GM18951 (cell line): ENCODE measurements around the gene MACROD2.

Experiments used
- POLR2A ChIP-seq: IDR thresholded peaks from 4 replicates; pipeline ENCODE4 v1.6.1; 2011; ENCODE audit warnings: mild to moderate bottlenecking; ENCODE audit not compliant: insufficient read length, insufficient read depth; ENCODE audit errors: extremely low read depth
- in situ Hi-C: fragments of 300-500 bp; cut with MboI; formaldehyde crosslinking; loops from one replicate; pipeline ENCODE4 v1.12.0; 2022; ENCODE audit warnings: low sequenced_read_pairs, mixed read lengths, inconsistent platforms; ENCODE audit not compliant: unreplicated experiment

The MACROD2 gene

GRCh38 chr20:14360416-14360815 is 365.1 kb downstream of the MACROD2 start:
- in situ Hi-C loops: no loop called here
- no peak for TF ChIP-seq POLR2A

GRCh38 chr20:14361509-14362345 is 366.4 kb downstream of the MACROD2 start:
- in situ Hi-C loops: no loop called here
- TF ChIP-seq POLR2A: no peak

GRCh38 chr20:14374196-14374595 is 378.9 kb downstream of the MACROD2 start:
- no peak for TF ChIP-seq POLR2A
- in situ Hi-C loops: no loop called here

- TF ChIP-seq POLR2A: no peak
- in situ Hi-C loops: no loop called here
Observed at GRCh38 chr20:14375416-14375985, 380.2 kb downstream of the MACROD2 start.

- TF ChIP-seq POLR2A: no peak
- in situ Hi-C loops: no loop called here
Observed at GRCh38 chr20:14378326-14378725, 383.0 kb downstream of the MACROD2 start.

GRCh38 chr20:14383335-14383734 is 388.0 kb downstream of the MACROD2 start:
- in situ Hi-C loops: no loop called here
- no peak for TF ChIP-seq POLR2A

- TF ChIP-seq POLR2A: no peak
- in situ Hi-C loops: no loop called here
Observed at GRCh38 chr20:14384416-14385175, 389.3 kb downstream of the MACROD2 start.

- in situ Hi-C loops: no loop called here
- no peak for TF ChIP-seq POLR2A
Observed at GRCh38 chr20:14385176-14385740, 389.9 kb downstream of the MACROD2 start.

GRCh38 chr20:14386726-14387125 is 391.4 kb downstream of the MACROD2 start:
- TF ChIP-seq POLR2A: no peak
- in situ Hi-C loops: no loop called here

GRCh38 chr20:14401479-14402138 is 406.3 kb downstream of the MACROD2 start:
- in situ Hi-C loops: no loop called here
- no peak for TF ChIP-seq POLR2A

GRCh38 chr20:14404515-14404914 is 409.2 kb downstream of the MACROD2 start:
- TF ChIP-seq POLR2A: no peak
- in situ Hi-C loops: no loop called here

GRCh38 chr20:14406495-14406894 is 411.2 kb downstream of the MACROD2 start:
- TF ChIP-seq POLR2A: no peak
- in situ Hi-C loops: no loop called here

- no peak for TF ChIP-seq POLR2A
- in situ Hi-C loops: no loop called here
Observed at GRCh38 chr20:14407336-14407735, 412.0 kb downstream of the MACROD2 start.
